Measurements from ENCODE around the gene SPOUT1.

DNA sequence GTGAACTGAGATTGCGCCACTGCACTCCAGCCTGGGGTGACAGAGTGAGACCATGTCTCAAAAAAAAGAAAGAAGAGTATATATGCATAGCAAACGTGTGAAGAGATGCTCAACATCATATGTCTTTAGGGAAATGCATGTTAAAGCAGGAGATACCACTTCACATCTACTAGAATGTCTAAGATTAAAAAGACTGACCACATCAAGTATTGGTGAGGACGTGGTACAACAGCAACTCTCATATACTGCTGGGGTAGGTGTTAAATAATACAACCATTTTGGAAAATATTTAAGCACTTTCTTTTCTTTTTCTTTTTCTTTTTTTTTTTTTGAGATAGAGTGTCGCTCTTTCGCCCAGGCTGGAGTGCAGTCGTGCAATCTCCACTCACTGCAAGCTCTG is 44.2 kb downstream of the SPOUT1 start:
- TF ChIP-seq CTCF (conservative IDR thresholded peaks at IDR 0.05) = no peak
- TF ChIP-seq EZH2 (IDR thresholded peaks at IDR 0.05; ENCODE audit: low read depth) = no peak
